ENCODE results near the gene MIPOL1.

- TF ChIP-seq POLR2A (IDR thresholded peaks at IDR 0.05) (no peak), CTCF (IDR thresholded peaks at IDR 0.05) (peak; percentile 48 to 59 (median 54))
These were observed 32.9 kb downstream of the MIPOL1 start for GRCh38 chr14:37230551-37231194.

Data from vagina (tissue), 2 donors.